Measurements from ENCODE around the gene SGSM2.

Gene SGSM2

GRCh38 chr17:2357237-2357636 is 19.9 kb downstream of the SGSM2 start:
- H3K36me3 ChIP-seq (ENCODE audit: control insufficient read depth in 2 of 2, insufficient read depth in 2 of 2, low read length in 2 of 2) = peaks cover 0 to 2% of the 10 kb centered on the region in 2 donors
- no peaks in the 10 kb centered on the region for H3K4me1 ChIP-seq (ENCODE audit: control insufficient read depth in 2 of 2, insufficient read depth in 2 of 2, low read length in 2 of 2)
- no peaks in the 10 kb centered on the region for H3K27me3 ChIP-seq (ENCODE audit: control insufficient read depth in 2 of 2, insufficient read depth in 2 of 2, low read length in 2 of 2)
- H3K4me3 ChIP-seq (ENCODE audit: low read length in 2 of 2) = no peak overlapping the region
- no peak overlapping the region for H3K27ac ChIP-seq (ENCODE audit: low read depth in 2 of 2, low read length in 2 of 2)
- H3K9ac ChIP-seq (ENCODE audit: low read depth in 1 of 2, low read length in 2 of 2) = no peak overlapping the region
- H3K9me3 ChIP-seq (ENCODE audit: control insufficient read depth in 2 of 2, low read length in 2 of 2) = no peaks in the 10 kb centered on the region

GRCh38 chr17:2357931-2358434 is 20.7 kb downstream of the SGSM2 start:
- Histone ChIP-seq H3K4me1 (ENCODE audit: control insufficient read depth in 2 of 2, insufficient read depth in 2 of 2, low read length in 2 of 2) (no peaks in the 10 kb centered on the region), H3K27me3 (ENCODE audit: control insufficient read depth in 2 of 2, insufficient read depth in 2 of 2, low read length in 2 of 2) (no peaks in the 10 kb centered on the region), H3K4me3 (ENCODE audit: low read length in 2 of 2) (no peak overlapping the region), H3K9ac (ENCODE audit: low read depth in 1 of 2, low read length in 2 of 2) (no peak overlapping the region), H3K9me3 (ENCODE audit: control insufficient read depth in 2 of 2, low read length in 2 of 2) (no peaks in the 10 kb centered on the region), H3K36me3 (ENCODE audit: control insufficient read depth in 2 of 2, insufficient read depth in 2 of 2, low read length in 2 of 2) (peaks cover 0 to 2% of the 10 kb centered on the region in 2 donors), H3K27ac (ENCODE audit: low read depth in 2 of 2, low read length in 2 of 2) (no peak overlapping the region)

DNA sequence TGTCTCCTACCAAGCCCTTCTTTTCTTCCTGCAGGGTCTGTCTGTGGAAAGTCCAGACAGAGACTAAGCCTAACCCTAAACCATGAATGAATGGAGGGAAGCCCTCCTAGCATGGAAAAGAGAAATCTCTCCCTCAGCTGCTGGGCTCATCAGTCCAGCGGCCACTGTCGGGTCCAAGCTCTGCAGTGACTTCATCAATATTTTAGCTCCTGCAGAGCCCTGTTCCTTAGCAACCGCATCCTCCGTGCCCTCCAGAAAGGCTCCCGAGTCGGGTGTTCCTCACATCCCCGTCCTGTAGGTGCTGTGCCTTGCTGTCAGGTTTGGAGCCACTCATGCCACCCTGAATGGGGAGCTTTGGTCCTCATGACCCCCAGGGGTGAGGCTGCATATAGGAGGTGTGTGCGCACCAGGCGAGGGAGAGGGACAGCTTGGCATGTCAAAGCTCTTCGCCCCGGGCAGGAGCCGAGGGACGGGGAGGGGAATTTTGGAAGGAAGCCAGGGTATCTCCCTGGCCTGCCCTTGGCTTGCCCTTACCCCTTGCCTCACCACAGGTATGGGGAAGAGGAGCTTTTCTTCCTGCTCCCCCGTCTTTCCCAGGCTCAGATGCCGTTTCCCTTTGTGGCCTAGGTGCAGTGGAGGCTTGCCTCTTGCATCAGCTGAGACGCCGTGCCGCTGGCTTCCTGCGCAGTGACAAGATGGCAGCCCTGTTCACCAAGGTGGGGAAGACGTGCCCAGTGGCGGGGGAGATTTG is 23.9 kb downstream of the SGSM2 start:
- H3K36me3 ChIP-seq (ENCODE audit: control insufficient read depth in 2 of 2, insufficient read depth in 2 of 2, low read length in 2 of 2) = peaks cover 14 to 18% of the 10 kb centered on the region in 2 donors
- no peaks in the 10 kb centered on the region for H3K9me3 ChIP-seq (ENCODE audit: control insufficient read depth in 2 of 2, low read length in 2 of 2)
- no peaks in the 10 kb centered on the region for H3K27me3 ChIP-seq (ENCODE audit: control insufficient read depth in 2 of 2, insufficient read depth in 2 of 2, low read length in 2 of 2)
- no peak overlapping the region for H3K4me3 ChIP-seq (ENCODE audit: low read length in 2 of 2)
- H3K27ac ChIP-seq (ENCODE audit: low read depth in 2 of 2, low read length in 2 of 2) = no peak overlapping the region
- H3K4me1 ChIP-seq (ENCODE audit: control insufficient read depth in 2 of 2, insufficient read depth in 2 of 2, low read length in 2 of 2) = no peaks in the 10 kb centered on the region
- no peak overlapping the region for H3K9ac ChIP-seq (ENCODE audit: low read depth in 1 of 2, low read length in 2 of 2)

GRCh38 chr17:2362016-2362415 is 24.7 kb downstream of the SGSM2 start:
- H3K36me3 ChIP-seq (ENCODE audit: control insufficient read depth in 2 of 2, insufficient read depth in 2 of 2, low read length in 2 of 2) = peaks cover 17 to 18% of the 10 kb centered on the region in 2 donors
- no peak overlapping the region for H3K4me3 ChIP-seq (ENCODE audit: low read length in 2 of 2)
- H3K27ac ChIP-seq (ENCODE audit: low read depth in 2 of 2, low read length in 2 of 2) = no peak overlapping the region
- H3K27me3 ChIP-seq (ENCODE audit: control insufficient read depth in 2 of 2, insufficient read depth in 2 of 2, low read length in 2 of 2) = no peaks in the 10 kb centered on the region
- no peak overlapping the region for H3K9ac ChIP-seq (ENCODE audit: low read depth in 1 of 2, low read length in 2 of 2)
- no peaks in the 10 kb centered on the region for H3K9me3 ChIP-seq (ENCODE audit: control insufficient read depth in 2 of 2, low read length in 2 of 2)
- H3K4me1 ChIP-seq (ENCODE audit: control insufficient read depth in 2 of 2, insufficient read depth in 2 of 2, low read length in 2 of 2) = no peaks in the 10 kb centered on the region

- H3K4me3 ChIP-seq (ENCODE audit: low read length in 2 of 2) = no peak overlapping the region
- H3K27me3 ChIP-seq (ENCODE audit: control insufficient read depth in 2 of 2, insufficient read depth in 2 of 2, low read length in 2 of 2) = no peaks in the 10 kb centered on the region
- peaks cover 17 to 18% of the 10 kb centered on the region in 2 donors for H3K36me3 ChIP-seq (ENCODE audit: control insufficient read depth in 2 of 2, insufficient read depth in 2 of 2, low read length in 2 of 2)
- no peaks in the 10 kb centered on the region for H3K9me3 ChIP-seq (ENCODE audit: control insufficient read depth in 2 of 2, low read length in 2 of 2)
- no peak overlapping the region for H3K27ac ChIP-seq (ENCODE audit: low read depth in 2 of 2, low read length in 2 of 2)
- H3K9ac ChIP-seq (ENCODE audit: low read depth in 1 of 2, low read length in 2 of 2) = no peak overlapping the region
- H3K4me1 ChIP-seq (ENCODE audit: control insufficient read depth in 2 of 2, insufficient read depth in 2 of 2, low read length in 2 of 2) = no peaks in the 10 kb centered on the region
Measured at GRCh38 chr17:2362416-2362815, 25.1 kb downstream of the SGSM2 start.

DNA sequence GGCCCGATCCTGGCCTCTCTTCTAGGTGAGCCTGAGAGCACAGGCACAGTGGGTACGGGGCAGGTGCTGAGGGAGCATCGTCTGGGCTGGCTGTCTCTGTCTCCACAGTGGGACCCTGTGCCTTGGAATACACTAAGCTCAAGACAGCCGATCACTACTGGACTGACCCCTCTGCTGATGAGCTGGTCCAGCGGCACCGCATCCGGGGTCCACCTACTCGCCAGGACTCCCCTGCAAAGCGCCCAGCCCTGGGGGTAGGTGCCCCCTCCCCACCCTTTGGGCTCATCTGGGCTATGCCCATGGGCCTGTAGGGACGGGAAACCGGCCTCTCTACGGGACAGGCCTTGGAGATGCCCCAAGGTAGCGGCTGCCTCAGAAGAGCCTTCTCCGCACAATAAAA is 25.6 kb downstream of the SGSM2 start:
- Histone ChIP-seq H3K9ac (ENCODE audit: low read depth in 1 of 2, low read length in 2 of 2) (no peak overlapping the region), H3K27me3 (ENCODE audit: control insufficient read depth in 2 of 2, insufficient read depth in 2 of 2, low read length in 2 of 2) (no peaks in the 10 kb centered on the region), H3K27ac (ENCODE audit: low read depth in 2 of 2, low read length in 2 of 2) (no peak overlapping the region), H3K36me3 (ENCODE audit: control insufficient read depth in 2 of 2, insufficient read depth in 2 of 2, low read length in 2 of 2) (peaks cover 17 to 18% of the 10 kb centered on the region in 2 donors), H3K4me3 (ENCODE audit: low read length in 2 of 2) (no peak overlapping the region), H3K4me1 (ENCODE audit: control insufficient read depth in 2 of 2, insufficient read depth in 2 of 2, low read length in 2 of 2) (peaks cover 0 to 2% of the 10 kb centered on the region in 2 donors), H3K9me3 (ENCODE audit: control insufficient read depth in 2 of 2, low read length in 2 of 2) (no peaks in the 10 kb centered on the region)

DNA sequence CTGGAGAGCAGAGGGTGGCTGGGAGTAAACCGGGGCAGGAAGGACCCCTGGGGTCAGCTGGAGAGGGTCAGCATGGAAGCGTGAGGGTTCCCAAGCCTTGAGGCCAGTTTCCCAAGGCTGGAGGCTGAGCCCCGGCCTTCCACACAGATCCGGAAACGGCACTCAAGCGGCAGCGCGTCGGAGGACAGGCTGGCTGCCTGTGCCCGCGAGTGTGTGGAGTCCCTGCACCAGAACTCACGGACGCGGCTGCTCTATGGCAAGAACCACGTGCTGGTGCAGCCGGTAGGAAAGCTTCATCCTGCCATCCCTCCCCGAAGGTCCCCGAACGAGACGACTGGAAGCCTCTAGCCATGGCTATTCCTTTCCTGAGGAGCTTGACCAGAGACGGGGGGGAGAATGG is 26.0 kb downstream of the SGSM2 start:
- Histone ChIP-seq H3K36me3 (ENCODE audit: control insufficient read depth in 2 of 2, insufficient read depth in 2 of 2, low read length in 2 of 2) (peaks cover 17 to 21% of the 10 kb centered on the region in 2 donors), H3K27ac (ENCODE audit: low read depth in 2 of 2, low read length in 2 of 2) (no peak overlapping the region), H3K9me3 (ENCODE audit: control insufficient read depth in 2 of 2, low read length in 2 of 2) (no peaks in the 10 kb centered on the region), H3K4me1 (ENCODE audit: control insufficient read depth in 2 of 2, insufficient read depth in 2 of 2, low read length in 2 of 2) (peaks cover 0 to 2% of the 10 kb centered on the region in 2 donors), H3K9ac (ENCODE audit: low read depth in 1 of 2, low read length in 2 of 2) (no peak overlapping the region), H3K27me3 (ENCODE audit: control insufficient read depth in 2 of 2, insufficient read depth in 2 of 2, low read length in 2 of 2) (no peaks in the 10 kb centered on the region), H3K4me3 (ENCODE audit: low read length in 2 of 2) (no peak overlapping the region)

- H3K36me3 ChIP-seq (ENCODE audit: control insufficient read depth in 2 of 2, insufficient read depth in 2 of 2, low read length in 2 of 2) = peaks cover 17 to 21% of the 10 kb centered on the region in 2 donors
- H3K9me3 ChIP-seq (ENCODE audit: control insufficient read depth in 2 of 2, low read length in 2 of 2) = no peaks in the 10 kb centered on the region
- H3K27me3 ChIP-seq (ENCODE audit: control insufficient read depth in 2 of 2, insufficient read depth in 2 of 2, low read length in 2 of 2) = no peaks in the 10 kb centered on the region
- H3K27ac ChIP-seq (ENCODE audit: low read depth in 2 of 2, low read length in 2 of 2) = no peak overlapping the region
- H3K4me3 ChIP-seq (ENCODE audit: low read length in 2 of 2) = no peak overlapping the region
- H3K9ac ChIP-seq (ENCODE audit: low read depth in 1 of 2, low read length in 2 of 2) = no peak overlapping the region
- peaks cover 0 to 2% of the 10 kb centered on the region in 2 donors for H3K4me1 ChIP-seq (ENCODE audit: control insufficient read depth in 2 of 2, insufficient read depth in 2 of 2, low read length in 2 of 2)
Measured at GRCh38 chr17:2363851-2364762, 26.8 kb downstream of the SGSM2 start.

GRCh38 chr17:2364763-2365116 is 27.4 kb downstream of the SGSM2 start:
- Histone ChIP-seq H3K36me3 (ENCODE audit: control insufficient read depth in 2 of 2, insufficient read depth in 2 of 2, low read length in 2 of 2) (peaks cover 17 to 21% of the 10 kb centered on the region in 2 donors), H3K4me1 (ENCODE audit: control insufficient read depth in 2 of 2, insufficient read depth in 2 of 2, low read length in 2 of 2) (peaks cover 0 to 2% of the 10 kb centered on the region in 2 donors), H3K9ac (ENCODE audit: low read depth in 1 of 2, low read length in 2 of 2) (no peak overlapping the region), H3K4me3 (ENCODE audit: low read length in 2 of 2) (no peak overlapping the region), H3K27me3 (ENCODE audit: control insufficient read depth in 2 of 2, insufficient read depth in 2 of 2, low read length in 2 of 2) (no peaks in the 10 kb centered on the region), H3K9me3 (ENCODE audit: control insufficient read depth in 2 of 2, low read length in 2 of 2) (no peaks in the 10 kb centered on the region), H3K27ac (ENCODE audit: low read depth in 2 of 2, low read length in 2 of 2) (no peak overlapping the region)

- Histone ChIP-seq H3K9me3 (ENCODE audit: control insufficient read depth in 2 of 2, low read length in 2 of 2) (no peaks in the 10 kb centered on the region), H3K4me1 (ENCODE audit: control insufficient read depth in 2 of 2, insufficient read depth in 2 of 2, low read length in 2 of 2) (peaks cover 0 to 2% of the 10 kb centered on the region in 2 donors), H3K36me3 (ENCODE audit: control insufficient read depth in 2 of 2, insufficient read depth in 2 of 2, low read length in 2 of 2) (peaks cover 17 to 21% of the 10 kb centered on the region in 2 donors), H3K9ac (ENCODE audit: low read depth in 1 of 2, low read length in 2 of 2) (no peak overlapping the region), H3K4me3 (ENCODE audit: low read length in 2 of 2) (no peak overlapping the region), H3K27me3 (ENCODE audit: control insufficient read depth in 2 of 2, insufficient read depth in 2 of 2, low read length in 2 of 2) (no peaks in the 10 kb centered on the region), H3K27ac (ENCODE audit: low read depth in 2 of 2, low read length in 2 of 2) (no peak overlapping the region)
Measured at GRCh38 chr17:2365132-2365531, 27.8 kb downstream of the SGSM2 start.

All from mucosa of rectum (tissue), 2 donors.